Liver (tissue), 9 donors: Measurements from ENCODE around the gene PRKCD. TPM values are rescaled to one million over a fixed set of nuclear protein-coding genes. Genes with fewer than 3 reads are reported as not detected.

ENCODE experiments used
- DNase-seq: peaks from one replicate; pipeline ENCODE4 v3.0.0-alpha.2; 2017; ENCODE audit warnings: low spot score
- H3K27ac ChIP-seq, 2 donors: one replicate each; pipeline ENCODE4 v1.7.0; 2013; ENCODE audit warnings: inconsistent platforms in 2 of 2, low read length in 2 of 2, control low read depth in 1 of 2, low read depth in 1 of 2, mild to moderate bottlenecking in 1 of 2
- H3K27me3 ChIP-seq, 4 donors: one replicate each; pipeline versions ENCODE4 v1.6.1 to v1.7.0; 2013; ENCODE audit warnings: low read length in 3 of 4, inconsistent platforms in 1 of 4, mild to moderate bottlenecking in 1 of 4, moderate library complexity in 1 of 4; ENCODE audit not compliant: control insufficient read depth in 4 of 4, insufficient read depth in 4 of 4
- H3K36me3 ChIP-seq, 4 donors: one replicate each; pipeline versions ENCODE4 v1.6.1 to v1.7.0; 2013; ENCODE audit warnings: low read length in 3 of 4, mild to moderate bottlenecking in 3 of 4, low read depth in 1 of 4, moderate library complexity in 1 of 4; ENCODE audit not compliant: control insufficient read depth in 4 of 4, insufficient read depth in 3 of 4
- H3K4me1 ChIP-seq, 4 donors: one replicate each; pipeline versions ENCODE4 v1.6.1 to v1.7.0; 2013; ENCODE audit warnings: low read length in 3 of 4, mild to moderate bottlenecking in 3 of 4, moderate library complexity in 1 of 4; ENCODE audit not compliant: control insufficient read depth in 4 of 4, insufficient read depth in 4 of 4
- H3K4me3 ChIP-seq, 3 donors: one replicate each; pipeline versions ENCODE4 v1.6.1 to v1.7.0; 2013; ENCODE audit warnings: low read length in 3 of 3, control low read depth in 1 of 3, low read depth in 1 of 3, mild to moderate bottlenecking in 1 of 3
- H3K9ac ChIP-seq, 2 donors: one replicate each; pipeline ENCODE4 v1.7.0; 2013; ENCODE audit warnings: low read length in 2 of 2, mild to moderate bottlenecking in 2 of 2, moderate library complexity in 2 of 2, control low read depth in 1 of 2, low read depth in 1 of 2
- H3K9me3 ChIP-seq, 4 donors: one replicate each; pipeline versions ENCODE4 v1.6.1 to v1.7.0; 2013; ENCODE audit warnings: low read length in 3 of 4; ENCODE audit not compliant: control insufficient read depth in 4 of 4
- EGR1 ChIP-seq, 2 donors: IDR thresholded peaks; 2 replicates each; pipeline ENCODE4 v1.6.1; 2016 to 2018; ENCODE audit warnings: antibody characterized with exemption in 2 of 2, low read depth in 2 of 2
- FOXA1 ChIP-seq: IDR thresholded peaks from 2 replicates; pipeline ENCODE4 v1.6.1; 2016; ENCODE audit warnings: antibody characterized with exemption
- FOXA2 ChIP-seq: IDR thresholded peaks from 2 replicates; pipeline ENCODE4 v1.6.1; 2016; ENCODE audit warnings: antibody characterized with exemption
- GABPA ChIP-seq, 2 donors: IDR thresholded peaks in 1 of 2; conservative IDR thresholded peaks in 1 of 2; 2 replicates each; pipeline ENCODE4 v1.6.1; 2016; ENCODE audit warnings: antibody characterized with exemption in 2 of 2, mild to moderate bottlenecking in 1 of 2, moderate library complexity in 1 of 2
- RAD21 ChIP-seq, 2 donors: IDR thresholded peaks; 2 replicates each; pipeline ENCODE4 v1.6.1; 2016; ENCODE audit warnings: antibody characterized with exemption in 2 of 2, mild to moderate bottlenecking in 2 of 2
- TAF1 ChIP-seq: conservative IDR thresholded peaks from 2 replicates; pipeline ENCODE4 v1.6.1; 2016; ENCODE audit warnings: antibody characterized with exemption, mild to moderate bottlenecking
- WGBS: extraction: QIAGEN DNeasy Blood & Tissue Kit; methylation state at CpG from one replicate; pipeline ENCODE4 v1.1.7; 2013; 5-methylcytosine and 5-hydroxymethylcytosine counted together
- polyA plus RNA-seq, 2 donors: library from polyadenylated mRNA; stranded (reverse) in 1 of 2; unstranded in 1 of 2; fragments of 200-250 nt in 1 of 2; fragments of >200 nt in 1 of 2; fragmentation: Nextera tagmentation in 1 of 2; extraction: Ambion mirVana in 1 of 2; gene quantifications; one replicate each; pipeline versions ENCODE4 v1.2.1 to v1.2.3, GENCODE V29; 2013 to 2015
- total RNA-seq, 2 donors: library from RNA; depleted of rRNA; stranded (reverse); fragments of >200 nt; gene quantifications; one replicate each; pipeline ENCODE4 v1.2.3, GENCODE V29; 2014
- TF ChIP-seq, protein P1 (sequence below): fragments of 150-350 bp; IDR thresholded peaks from 2 replicates; pipeline ENCODE4 v1.5.1; 2017; ENCODE audit warnings: improper control_type of control experiment, low read depth, low read length; ENCODE audit not compliant: missing input control
- TF ChIP-seq, protein P2 (sequence below): IDR thresholded peaks from 2 replicates; pipeline ENCODE4 v1.6.1; 2016; ENCODE audit warnings: antibody characterized with exemption, mild to moderate bottlenecking
- TF ChIP-seq, protein P3 (sequence below): IDR thresholded peaks from 2 replicates; pipeline ENCODE4 v1.6.1; 2016; ENCODE audit warnings: antibody characterized with exemption
- TF ChIP-seq, protein P4 (sequence below): IDR thresholded peaks from 2 replicates; pipeline ENCODE4 v1.6.1; 2016; ENCODE audit warnings: antibody characterized with exemption
- donor health status: healthy.
- donor health status: healthy.
- donor health status: healthy.
- donor health status: healthy.
- donor health status: healthy.

The PRKCD gene
- total and polyA plus RNA-seq, 4 donors: 3.1 to 7.3 (median 3.4) TPM

DNA sequence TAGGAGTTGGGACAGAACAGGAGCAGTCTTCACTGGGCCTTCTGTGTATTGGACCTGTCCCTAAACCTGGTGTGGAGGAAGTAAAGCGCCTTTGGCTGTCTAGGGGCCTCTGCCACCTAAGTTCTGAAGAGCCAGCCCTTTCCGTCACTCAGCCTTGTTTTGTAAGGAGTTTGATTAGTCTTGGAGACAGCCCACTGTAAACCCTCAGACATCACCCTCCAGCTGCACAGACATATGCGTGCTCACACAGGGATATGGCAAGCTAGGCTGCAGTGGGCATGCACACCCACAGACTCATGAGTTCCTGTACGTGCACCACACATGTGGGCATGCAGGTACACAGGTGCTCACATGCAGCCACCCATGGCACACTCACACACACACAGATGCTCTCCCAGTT is 5.2 kb downstream of the PRKCD start:
- no peak overlapping the region for H3K4me3 ChIP-seq
- no peak for DNase-seq
- no peak overlapping the region for H3K9ac ChIP-seq
- peak overlapping the region in 1 of 2 donors; percentile 8 for H3K27ac ChIP-seq
- H3K36me3 ChIP-seq: no peaks in the 10 kb centered on the region
- TF ChIP-seq EGR1 (IDR thresholded peaks at IDR 0.05; ENCODE audit: low read depth in 2 of 2) (no peak), GABPA (IDR thresholded peaks at IDR 0.05 in 1 of 2, conservative IDR thresholded peaks at IDR 0.05 in 1 of 2) (no peak), RAD21 (IDR thresholded peaks at IDR 0.05) (no peak)
- TF ChIP-seq, protein P1, sequence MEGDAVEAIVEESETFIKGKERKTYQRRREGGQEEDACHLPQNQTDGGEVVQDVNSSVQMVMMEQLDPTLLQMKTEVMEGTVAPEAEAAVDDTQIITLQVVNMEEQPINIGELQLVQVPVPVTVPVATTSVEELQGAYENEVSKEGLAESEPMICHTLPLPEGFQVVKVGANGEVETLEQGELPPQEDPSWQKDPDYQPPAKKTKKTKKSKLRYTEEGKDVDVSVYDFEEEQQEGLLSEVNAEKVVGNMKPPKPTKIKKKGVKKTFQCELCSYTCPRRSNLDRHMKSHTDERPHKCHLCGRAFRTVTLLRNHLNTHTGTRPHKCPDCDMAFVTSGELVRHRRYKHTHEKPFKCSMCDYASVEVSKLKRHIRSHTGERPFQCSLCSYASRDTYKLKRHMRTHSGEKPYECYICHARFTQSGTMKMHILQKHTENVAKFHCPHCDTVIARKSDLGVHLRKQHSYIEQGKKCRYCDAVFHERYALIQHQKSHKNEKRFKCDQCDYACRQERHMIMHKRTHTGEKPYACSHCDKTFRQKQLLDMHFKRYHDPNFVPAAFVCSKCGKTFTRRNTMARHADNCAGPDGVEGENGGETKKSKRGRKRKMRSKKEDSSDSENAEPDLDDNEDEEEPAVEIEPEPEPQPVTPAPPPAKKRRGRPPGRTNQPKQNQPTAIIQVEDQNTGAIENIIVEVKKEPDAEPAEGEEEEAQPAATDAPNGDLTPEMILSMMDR: no peak
- TF ChIP-seq, protein P2, sequence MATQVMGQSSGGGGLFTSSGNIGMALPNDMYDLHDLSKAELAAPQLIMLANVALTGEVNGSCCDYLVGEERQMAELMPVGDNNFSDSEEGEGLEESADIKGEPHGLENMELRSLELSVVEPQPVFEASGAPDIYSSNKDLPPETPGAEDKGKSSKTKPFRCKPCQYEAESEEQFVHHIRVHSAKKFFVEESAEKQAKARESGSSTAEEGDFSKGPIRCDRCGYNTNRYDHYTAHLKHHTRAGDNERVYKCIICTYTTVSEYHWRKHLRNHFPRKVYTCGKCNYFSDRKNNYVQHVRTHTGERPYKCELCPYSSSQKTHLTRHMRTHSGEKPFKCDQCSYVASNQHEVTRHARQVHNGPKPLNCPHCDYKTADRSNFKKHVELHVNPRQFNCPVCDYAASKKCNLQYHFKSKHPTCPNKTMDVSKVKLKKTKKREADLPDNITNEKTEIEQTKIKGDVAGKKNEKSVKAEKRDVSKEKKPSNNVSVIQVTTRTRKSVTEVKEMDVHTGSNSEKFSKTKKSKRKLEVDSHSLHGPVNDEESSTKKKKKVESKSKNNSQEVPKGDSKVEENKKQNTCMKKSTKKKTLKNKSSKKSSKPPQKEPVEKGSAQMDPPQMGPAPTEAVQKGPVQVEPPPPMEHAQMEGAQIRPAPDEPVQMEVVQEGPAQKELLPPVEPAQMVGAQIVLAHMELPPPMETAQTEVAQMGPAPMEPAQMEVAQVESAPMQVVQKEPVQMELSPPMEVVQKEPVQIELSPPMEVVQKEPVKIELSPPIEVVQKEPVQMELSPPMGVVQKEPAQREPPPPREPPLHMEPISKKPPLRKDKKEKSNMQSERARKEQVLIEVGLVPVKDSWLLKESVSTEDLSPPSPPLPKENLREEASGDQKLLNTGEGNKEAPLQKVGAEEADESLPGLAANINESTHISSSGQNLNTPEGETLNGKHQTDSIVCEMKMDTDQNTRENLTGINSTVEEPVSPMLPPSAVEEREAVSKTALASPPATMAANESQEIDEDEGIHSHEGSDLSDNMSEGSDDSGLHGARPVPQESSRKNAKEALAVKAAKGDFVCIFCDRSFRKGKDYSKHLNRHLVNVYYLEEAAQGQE: no peak
- TF ChIP-seq, protein P3, sequence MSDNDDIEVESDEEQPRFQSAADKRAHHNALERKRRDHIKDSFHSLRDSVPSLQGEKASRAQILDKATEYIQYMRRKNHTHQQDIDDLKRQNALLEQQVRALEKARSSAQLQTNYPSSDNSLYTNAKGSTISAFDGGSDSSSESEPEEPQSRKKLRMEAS: no peak
- no peaks in the 10 kb centered on the region for H3K9me3 ChIP-seq
- H3K27me3 ChIP-seq: no peaks in the 10 kb centered on the region
- H3K4me1 ChIP-seq: peaks cover 0 to 22% (median 8%) of the 10 kb centered on the region in 4 donors
- WGBS: 91% methylated on average over 4 of the region's 4 CpGs

DNA sequence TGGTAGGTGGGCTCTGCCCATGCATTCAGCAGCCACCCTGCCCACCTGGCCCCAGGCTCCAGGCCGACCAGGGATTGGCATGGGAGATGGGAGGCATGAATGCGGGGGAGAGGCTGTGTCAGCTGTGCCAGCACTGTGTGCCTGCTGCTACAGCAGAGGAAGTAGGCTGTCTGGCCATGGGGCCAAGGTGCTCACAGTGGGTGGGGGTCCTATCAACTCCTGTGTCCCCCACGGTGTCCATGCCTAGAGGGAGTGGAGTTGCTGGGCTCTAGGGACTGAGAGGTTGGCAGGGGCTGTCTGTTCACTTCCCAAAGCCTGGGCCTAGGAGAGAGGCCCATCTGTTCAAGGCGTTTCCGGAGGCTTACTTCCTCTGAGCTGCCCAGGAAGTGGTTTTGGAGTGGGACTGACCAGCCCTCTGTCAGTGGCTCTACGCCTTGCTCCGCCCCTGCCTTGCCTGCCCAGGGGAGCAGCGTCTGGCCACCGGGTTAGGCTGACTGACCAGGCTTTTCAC is 5.8 kb downstream of the PRKCD start:
- H3K9me3 ChIP-seq: no peaks in the 10 kb centered on the region
- H3K27me3 ChIP-seq: no peaks in the 10 kb centered on the region
- peaks cover 0 to 22% (median 8%) of the 10 kb centered on the region in 4 donors for H3K4me1 ChIP-seq
- H3K36me3 ChIP-seq: no peaks in the 10 kb centered on the region
- H3K27ac ChIP-seq: peak overlapping the region; percentile 2 to 8
- WGBS: 67% methylated on average over 9 of the region's 9 CpGs
- no peak overlapping the region for H3K9ac ChIP-seq
- no peak for TF ChIP-seq TAF1
- TF ChIP-seq, protein P3: no peak
- no peak for TF ChIP-seq FOXA1
- TF ChIP-seq, protein P4, sequence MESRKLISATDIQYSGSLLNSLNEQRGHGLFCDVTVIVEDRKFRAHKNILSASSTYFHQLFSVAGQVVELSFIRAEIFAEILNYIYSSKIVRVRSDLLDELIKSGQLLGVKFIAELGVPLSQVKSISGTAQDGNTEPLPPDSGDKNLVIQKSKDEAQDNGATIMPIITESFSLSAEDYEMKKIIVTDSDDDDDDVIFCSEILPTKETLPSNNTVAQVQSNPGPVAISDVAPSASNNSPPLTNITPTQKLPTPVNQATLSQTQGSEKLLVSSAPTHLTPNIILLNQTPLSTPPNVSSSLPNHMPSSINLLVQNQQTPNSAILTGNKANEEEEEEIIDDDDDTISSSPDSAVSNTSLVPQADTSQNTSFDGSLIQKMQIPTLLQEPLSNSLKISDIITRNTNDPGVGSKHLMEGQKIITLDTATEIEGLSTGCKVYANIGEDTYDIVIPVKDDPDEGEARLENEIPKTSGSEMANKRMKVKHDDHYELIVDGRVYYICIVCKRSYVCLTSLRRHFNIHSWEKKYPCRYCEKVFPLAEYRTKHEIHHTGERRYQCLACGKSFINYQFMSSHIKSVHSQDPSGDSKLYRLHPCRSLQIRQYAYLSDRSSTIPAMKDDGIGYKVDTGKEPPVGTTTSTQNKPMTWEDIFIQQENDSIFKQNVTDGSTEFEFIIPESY: no peak
- no peak for TF ChIP-seq FOXA2
- no peak overlapping the region for H3K4me3 ChIP-seq
- no peak for DNase-seq
